WTC11 (cell line): Measurements from ENCODE around the gene IL23R.

Source experiments
- ELF4 ChIP-seq: sonication (generic); formaldehyde crosslinking; IDR thresholded peaks from 2 replicates; pipeline ENCODE4 v1.8.1; 2022; ENCODE audit warnings: low read depth, mild to moderate bottlenecking, moderate library complexity, missing genetic modification reagents
- EMX1 ChIP-seq: fragments of 250-450 bp; sonication (Bioruptor Pico); IDR thresholded peaks from 2 replicates; pipeline ENCODE4 v1.8.0; 2021; ENCODE audit warnings: mild to moderate bottlenecking
- FOXP1 ChIP-seq: sonication (generic); formaldehyde crosslinking; IDR thresholded peaks from 2 replicates; pipeline ENCODE4 v1.8.0; 2022; ENCODE audit warnings: missing genetic modification reagents, mild to moderate bottlenecking, moderate library complexity, borderline replicate concordance
- NR3C1 ChIP-seq: sonication (generic); formaldehyde crosslinking; conservative IDR thresholded peaks from 2 replicates; pipeline ENCODE4 v1.8.1; 2023; ENCODE audit warnings: low read depth, mild to moderate bottlenecking, missing genetic modification reagents
- SP1 ChIP-seq: sonication (generic); formaldehyde crosslinking; conservative IDR thresholded peaks from 2 replicates; pipeline ENCODE4 v1.8.1; 2022; ENCODE audit warnings: missing genetic modification reagents
- TEAD4 ChIP-seq: sonication (generic); formaldehyde crosslinking; IDR thresholded peaks from 2 replicates; pipeline ENCODE4 v1.8.0; 2022; ENCODE audit warnings: mild to moderate bottlenecking, missing genetic modification reagents
- ZNF396 ChIP-seq: fragments of 250-450 bp; sonication (Bioruptor Pico); IDR thresholded peaks from 2 replicates; pipeline ENCODE4 v1.8.0; 2021; ENCODE audit warnings: mild to moderate bottlenecking, moderate library complexity, borderline replicate concordance
- ZNF423 ChIP-seq: fragments of 250-450 bp; sonication (Bioruptor Pico); IDR thresholded peaks from 2 replicates; pipeline ENCODE4 v2.1.2; 2022; ENCODE audit warnings: mild to moderate bottlenecking, moderate library complexity
- TF ChIP-seq, protein P1 (sequence below): fragments of 200-600 bp; IDR thresholded peaks from 2 replicates; pipeline ENCODE4 v1.8.0; 2022; ENCODE audit warnings: antibody characterized with exemption
- TF ChIP-seq, protein P2 (sequence below): sonication (generic); formaldehyde crosslinking; IDR thresholded peaks from 2 replicates; pipeline ENCODE4 v1.8.0; 2022; ENCODE audit warnings: missing genetic modification reagents
- TF ChIP-seq, protein P3 (sequence below): sonication (generic); formaldehyde crosslinking; IDR thresholded peaks from 2 replicates; pipeline ENCODE4 v1.8.1; 2022; ENCODE audit warnings: low read depth, missing genetic modification reagents, borderline replicate concordance
- TF ChIP-seq, protein P4 (sequence below): sonication (generic); formaldehyde crosslinking; IDR thresholded peaks from 2 replicates; pipeline ENCODE4 v1.8.0; 2022; ENCODE audit warnings: mild to moderate bottlenecking, missing genetic modification reagents

DNA sequence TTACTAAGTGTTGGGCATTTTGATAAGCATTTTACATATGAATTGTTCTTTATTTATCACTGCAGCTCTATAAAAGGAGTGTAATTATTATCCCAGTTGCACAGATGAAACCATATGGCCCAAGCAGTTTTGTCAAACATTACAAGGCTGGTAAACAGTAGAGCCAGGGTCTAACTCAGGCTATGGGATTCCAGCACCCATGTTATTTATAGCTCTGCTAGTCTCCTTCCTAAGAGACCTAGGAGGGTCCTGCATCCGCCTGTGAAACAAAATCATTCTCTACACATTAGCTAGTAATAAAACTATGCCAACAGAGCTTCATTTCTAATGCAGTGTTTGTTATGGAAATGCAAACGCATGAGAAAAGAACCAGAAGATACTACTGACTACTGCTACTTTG is 58.6 kb downstream of the IL23R start:
- TF ChIP-seq ZNF423 (CRISPR knock-in tag) (no peak), TEAD4 (CRISPR knock-in tag) (no peak), ELF4 (no peak), NR3C1 (CRISPR knock-in tag) (no peak), FOXP1 (CRISPR knock-in tag) (no peak), EMX1 (CRISPR knock-in tag) (no peak), ZNF396 (CRISPR knock-in tag) (no peak), SP1 (CRISPR knock-in tag) (no peak)
- TF ChIP-seq, protein P1, sequence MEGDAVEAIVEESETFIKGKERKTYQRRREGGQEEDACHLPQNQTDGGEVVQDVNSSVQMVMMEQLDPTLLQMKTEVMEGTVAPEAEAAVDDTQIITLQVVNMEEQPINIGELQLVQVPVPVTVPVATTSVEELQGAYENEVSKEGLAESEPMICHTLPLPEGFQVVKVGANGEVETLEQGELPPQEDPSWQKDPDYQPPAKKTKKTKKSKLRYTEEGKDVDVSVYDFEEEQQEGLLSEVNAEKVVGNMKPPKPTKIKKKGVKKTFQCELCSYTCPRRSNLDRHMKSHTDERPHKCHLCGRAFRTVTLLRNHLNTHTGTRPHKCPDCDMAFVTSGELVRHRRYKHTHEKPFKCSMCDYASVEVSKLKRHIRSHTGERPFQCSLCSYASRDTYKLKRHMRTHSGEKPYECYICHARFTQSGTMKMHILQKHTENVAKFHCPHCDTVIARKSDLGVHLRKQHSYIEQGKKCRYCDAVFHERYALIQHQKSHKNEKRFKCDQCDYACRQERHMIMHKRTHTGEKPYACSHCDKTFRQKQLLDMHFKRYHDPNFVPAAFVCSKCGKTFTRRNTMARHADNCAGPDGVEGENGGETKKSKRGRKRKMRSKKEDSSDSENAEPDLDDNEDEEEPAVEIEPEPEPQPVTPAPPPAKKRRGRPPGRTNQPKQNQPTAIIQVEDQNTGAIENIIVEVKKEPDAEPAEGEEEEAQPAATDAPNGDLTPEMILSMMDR = no peak
- TF ChIP-seq, protein P2, sequence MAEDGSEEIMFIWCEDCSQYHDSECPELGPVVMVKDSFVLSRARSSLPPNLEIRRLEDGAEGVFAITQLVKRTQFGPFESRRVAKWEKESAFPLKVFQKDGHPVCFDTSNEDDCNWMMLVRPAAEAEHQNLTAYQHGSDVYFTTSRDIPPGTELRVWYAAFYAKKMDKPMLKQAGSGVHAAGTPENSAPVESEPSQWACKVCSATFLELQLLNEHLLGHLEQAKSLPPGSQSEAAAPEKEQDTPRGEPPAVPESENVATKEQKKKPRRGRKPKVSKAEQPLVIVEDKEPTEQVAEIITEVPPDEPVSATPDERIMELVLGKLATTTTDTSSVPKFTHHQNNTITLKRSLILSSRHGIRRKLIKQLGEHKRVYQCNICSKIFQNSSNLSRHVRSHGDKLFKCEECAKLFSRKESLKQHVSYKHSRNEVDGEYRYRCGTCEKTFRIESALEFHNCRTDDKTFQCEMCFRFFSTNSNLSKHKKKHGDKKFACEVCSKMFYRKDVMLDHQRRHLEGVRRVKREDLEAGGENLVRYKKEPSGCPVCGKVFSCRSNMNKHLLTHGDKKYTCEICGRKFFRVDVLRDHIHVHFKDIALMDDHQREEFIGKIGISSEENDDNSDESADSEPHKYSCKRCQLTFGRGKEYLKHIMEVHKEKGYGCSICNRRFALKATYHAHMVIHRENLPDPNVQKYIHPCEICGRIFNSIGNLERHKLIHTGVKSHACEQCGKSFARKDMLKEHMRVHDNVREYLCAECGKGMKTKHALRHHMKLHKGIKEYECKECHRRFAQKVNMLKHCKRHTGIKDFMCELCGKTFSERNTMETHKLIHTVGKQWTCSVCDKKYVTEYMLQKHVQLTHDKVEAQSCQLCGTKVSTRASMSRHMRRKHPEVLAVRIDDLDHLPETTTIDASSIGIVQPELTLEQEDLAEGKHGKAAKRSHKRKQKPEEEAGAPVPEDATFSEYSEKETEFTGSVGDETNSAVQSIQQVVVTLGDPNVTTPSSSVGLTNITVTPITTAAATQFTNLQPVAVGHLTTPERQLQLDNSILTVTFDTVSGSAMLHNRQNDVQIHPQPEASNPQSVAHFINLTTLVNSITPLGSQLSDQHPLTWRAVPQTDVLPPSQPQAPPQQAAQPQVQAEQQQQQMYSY = no peak
- TF ChIP-seq, protein P3, sequence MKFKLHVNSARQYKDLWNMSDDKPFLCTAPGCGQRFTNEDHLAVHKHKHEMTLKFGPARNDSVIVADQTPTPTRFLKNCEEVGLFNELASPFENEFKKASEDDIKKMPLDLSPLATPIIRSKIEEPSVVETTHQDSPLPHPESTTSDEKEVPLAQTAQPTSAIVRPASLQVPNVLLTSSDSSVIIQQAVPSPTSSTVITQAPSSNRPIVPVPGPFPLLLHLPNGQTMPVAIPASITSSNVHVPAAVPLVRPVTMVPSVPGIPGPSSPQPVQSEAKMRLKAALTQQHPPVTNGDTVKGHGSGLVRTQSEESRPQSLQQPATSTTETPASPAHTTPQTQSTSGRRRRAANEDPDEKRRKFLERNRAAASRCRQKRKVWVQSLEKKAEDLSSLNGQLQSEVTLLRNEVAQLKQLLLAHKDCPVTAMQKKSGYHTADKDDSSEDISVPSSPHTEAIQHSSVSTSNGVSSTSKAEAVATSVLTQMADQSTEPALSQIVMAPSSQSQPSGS (CRISPR knock-in tag) = no peak
- TF ChIP-seq, protein P4, sequence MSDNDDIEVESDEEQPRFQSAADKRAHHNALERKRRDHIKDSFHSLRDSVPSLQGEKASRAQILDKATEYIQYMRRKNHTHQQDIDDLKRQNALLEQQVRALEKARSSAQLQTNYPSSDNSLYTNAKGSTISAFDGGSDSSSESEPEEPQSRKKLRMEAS (CRISPR knock-in tag) = no peak
